K562 (cell line): ENCODE measurements around the gene EPB41L4A. TPM values are rescaled to one million over a fixed set of nuclear protein-coding genes. Genes with fewer than 3 reads are reported as not detected.
A peak's percentile ranks its signal among the peaks of the same experiment; 100 is the strongest.

Experiments used
- ATAC-seq: fragments of 200-7000 bp; cut with Tn5 transposase; 3 replicates; pipeline ENCODE4 v1.9.1; 2020; ENCODE audit warnings: moderate library complexity
- BruUV-seq: library from RNA; stranded (reverse); fragments of 400-500 nt; replicated peaks from 2 replicates; lab custom pipeline; 2021; lab: Mats Ljungman, UMichigan
- CTCF ChIA-PET: fragments of 300-600 bp; formaldehyde crosslinking; extraction: SDS; loops from one replicate; lab custom pipeline; 2021; ENCODE audit warnings: low intra/inter-chr PET ratio; lab: Yijun Ruan, JAX
- POLR2A ChIA-PET: fragments of 300-600, 350-650 bp; sonication (Branson Sonifier 250); formaldehyde crosslinking; extraction: SDS; loops from one replicate; lab custom pipeline; 2021; ENCODE audit warnings: antibody characterized with exemption, inconsistent platforms; lab: Yijun Ruan, JAX
- DNase-seq, 4 experiments: peaks; one replicate each; pipeline versions ENCODE4 v3.0.0 to v3.0.0-alpha.2; 2011 to 2018; ENCODE audit warnings: low spot score in 3 of 4, mixed read lengths in 3 of 4; ENCODE audit errors: extremely low read depth in 1 of 4
- FAIRE-seq: peaks from 2 replicates; lab custom pipeline; 2011; peaks lifted over from hg19 to GRCh38; lab: Jason Lieb, UNC
- H2AFZ ChIP-seq: 2 replicates; pipeline ENCODE4 v1.6.0; 2011; ENCODE audit warnings: low read depth, low read length, control low read depth, inconsistent platforms
- H3K27ac ChIP-seq: fragments of 200-600 bp; 3 replicates; pipeline ENCODE4 v1.8.0; 2011; ENCODE audit warnings: low read depth, mild to moderate bottlenecking, control low read depth, inconsistent platforms, low read length, moderate library complexity, mixed read lengths; ENCODE audit errors: extremely low read depth
- H3K27me3 ChIP-seq, 2 experiments: fragments of 300-600 bp in 1 of 2; 2 replicates in 1 of 2; 3 replicates in 1 of 2; pipeline versions ENCODE4 v1.6.0 to v1.8.0; 2011; ENCODE audit warnings: inconsistent platforms in 2 of 2, low read length in 2 of 2, mild to moderate bottlenecking in 1 of 2, mixed read lengths in 1 of 2, moderate library complexity in 1 of 2; ENCODE audit not compliant: control insufficient read depth in 2 of 2, insufficient read depth in 2 of 2
- H3K36me3 ChIP-seq: fragments of 300-600 bp; 3 replicates; pipeline ENCODE4 v1.8.0; 2011; ENCODE audit warnings: mild to moderate bottlenecking, low read length, inconsistent platforms; ENCODE audit not compliant: control insufficient read depth, insufficient read depth
- H3K4me1 ChIP-seq, 2 experiments: fragments of 200-600 bp in 1 of 2; replicated peaks in 1 of 2; 2 replicates in 1 of 2; 3 replicates in 1 of 2; pipeline versions ENCODE4 v1.5.1 to v1.8.0; 2011; ENCODE audit warnings: inconsistent platforms in 2 of 2, low read length in 2 of 2, mild to moderate bottlenecking in 1 of 2, mixed read lengths in 1 of 2, moderate library complexity in 1 of 2; ENCODE audit not compliant: control insufficient read depth in 2 of 2, insufficient read depth in 2 of 2
- H3K4me2 ChIP-seq: 2 replicates; pipeline ENCODE4 v1.6.1; 2011; ENCODE audit warnings: low read length, control low read depth, inconsistent platforms, mixed read lengths; ENCODE audit not compliant: insufficient read depth
- H3K4me3 ChIP-seq: fragments of 200-600 bp; sonication (generic), shearing (Covaris generic); 2 replicates; pipeline ENCODE4 v1.5.1; 2016; ENCODE audit warnings: control low read depth, inconsistent platforms
- H3K79me2 ChIP-seq: fragments of 200-600 bp; 3 replicates; pipeline ENCODE4 v1.8.0; 2011; ENCODE audit warnings: low read length, inconsistent platforms; ENCODE audit not compliant: control insufficient read depth, insufficient read depth
- H3K9ac ChIP-seq, 2 experiments: 2 replicates each; pipeline versions ENCODE4 v1.6.0 to v1.6.1; 2011; ENCODE audit warnings: low read depth in 2 of 2, low read length in 2 of 2, control low read depth in 1 of 2, inconsistent platforms in 1 of 2, mild to moderate bottlenecking in 1 of 2, mixed read lengths in 1 of 2; ENCODE audit not compliant: insufficient read depth in 1 of 2
- H3K9me1 ChIP-seq: one replicate; pipeline ENCODE4 v1.6.0; 2011; ENCODE audit warnings: inconsistent platforms, mild to moderate bottlenecking, low read length, moderate library complexity; ENCODE audit not compliant: control insufficient read depth, insufficient read depth
- H3K9me3 ChIP-seq: replicated peaks from 2 replicates; pipeline ENCODE4 v1.5.1; 2011; ENCODE audit warnings: low read depth, low read length, inconsistent platforms; ENCODE audit not compliant: control insufficient read depth, insufficient read depth
- H4K20me1 ChIP-seq: replicated peaks from 2 replicates; pipeline ENCODE4 v1.6.1; 2011; ENCODE audit warnings: low read length, inconsistent platforms, mixed read lengths; ENCODE audit not compliant: control insufficient read depth, insufficient read depth
- SAFB ChIP-seq: fragments of 200-400 bp; formaldehyde crosslinking; IDR thresholded peaks from 2 replicates; pipeline ENCODE4 v1.6.1; 2017; ENCODE audit warnings: low read depth, low read length, borderline replicate concordance
- TFE3 ChIP-seq: fragments of 450-650 bp; formaldehyde crosslinking; IDR thresholded peaks from 2 replicates; pipeline ENCODE4 v1.4.0; 2020; ENCODE audit warnings: mild to moderate bottlenecking, mixed read lengths
- USF2 ChIP-seq: sonication (generic); formaldehyde crosslinking; IDR thresholded peaks from 2 replicates; pipeline ENCODE4 v1.5.0; 2020; ENCODE audit warnings: missing genetic modification reagents
- WGBS: fragments of 100-300 bp; shearing (Covaris generic); methylation state at CpG from one replicate; pipeline ENCODE4 v1.1.6; 2016; ENCODE audit warnings: low coverage, mixed read lengths; ENCODE audit not compliant: insufficient coverage; ENCODE audit errors: missing lambda C conversion rate; 5-methylcytosine and 5-hydroxymethylcytosine counted together
- in situ Hi-C: fragments of 300-500 bp; cut with MboI; formaldehyde crosslinking; loops from 4 replicates; pipeline ENCODE4 v1.15.0; 2018; ENCODE audit warnings: inconsistent platforms, mixed read lengths
- intact Hi-C: fragments of 100-400 bp; cut with micrococcal nuclease; formaldehyde crosslinking; loops from 2 replicates; pipeline ENCODE4 v1.14.2; 2022
- polyA plus RNA-seq, 8 experiments: library from polyadenylated mRNA; depleted of rRNA in 4 of 8; stranded (reverse) in 5 of 8; unstranded in 3 of 8; fragments of >200 nt; fragmentation: Nextera tagmentation in 2 of 8; fragmentation: Illumina TruSeq in 1 of 8; extraction: Ambion mirVana in 2 of 8; extraction: Trizol in 1 of 8; gene quantifications; 2 replicates each; pipeline versions ENCODE4 v1.2.1 to v1.2.3, GENCODE V29; 2011 to 2014; ENCODE audit warnings: inconsistent platforms in 1 of 8, missing spikeins in 1 of 8
- total RNA-seq, 7 experiments: library from RNA; depleted of rRNA in 6 of 7; stranded (reverse); fragments of >200 nt in 6 of 7; fragmentation: Illumina TruSeq in 2 of 7; extraction: Trizol in 2 of 7; gene quantifications; 2 replicates each; pipeline versions ENCODE4 v1.2.1 to v1.2.3, GENCODE V29; 2011 to 2021; ENCODE audit warnings: low replicate concordance in 1 of 7

EPB41L4A gene
- total and polyA plus RNA-seq, 9 of the 15 experiments (the other 6 are each of a cell fraction or from before 2014, with no cell fraction given): 0.04 to 0.35 (median 0.12) TPM; not detected in 3

- ChIA-PET POLR2A (no interaction called here), CTCF (no interaction called here)
- no peak overlapping the region for H3K9ac ChIP-seq
- H3K36me3 ChIP-seq: no peaks in the 10 kb centered on the region
- FAIRE-seq: no peak
- TF ChIP-seq USF2 (CRISPR knock-in tag): 0 out of 2 replicates have a peak, but pooled peaks have one; percentile 12
- TF ChIP-seq TFE3 (CRISPR knock-in tag): peak; percentile 18; the same call in 1 of the 2 replicates
- no peak for TF ChIP-seq SAFB
- no peaks in the 10 kb centered on the region for H3K9me3 ChIP-seq
- intact Hi-C loops (loop anchor here (10.0 kb wide), 1 partner anchor 459 kb away; no protein-coding TSS in a partner anchor), in situ Hi-C loops (loop anchor here (10.0 kb wide), 2 partner anchors 599 to 979 kb away; no protein-coding TSS in a partner anchor)
- no peaks in the 10 kb centered on the region for H4K20me1 ChIP-seq
- no peaks in the 10 kb centered on the region for H3K9me1 ChIP-seq
- no peak overlapping the region for H3K27ac ChIP-seq
- peak; percentile 42; the same call in 1 of the 3 replicates for ATAC-seq
- no peak overlapping the region for H3K4me2 ChIP-seq
- H2AFZ ChIP-seq: no peak overlapping the region
- no peaks in the 10 kb centered on the region for H3K4me1 ChIP-seq
- H3K4me3 ChIP-seq: no peak overlapping the region
- 0% methylated on average over 1 of the region's 1 CpG for WGBS
- BruUV-seq: no TSS peak
- no peaks in the 10 kb centered on the region for H3K79me2 ChIP-seq
- no peak for DNase-seq
- no peaks in the 10 kb centered on the region for H3K27me3 ChIP-seq
Observed at GRCh38 chr5:112143690-112144089, 275.4 kb downstream of the EPB41L4A start.
